NCI-H82 (cell line): ENCODE measurements around the gene PTPRN2.
"Not testable (repeated sequence)": the region's sequence is repeated elsewhere in the genome, so short reads cannot be mapped to it uniquely, and the experiment has no call there.

Experiments used
- DNase-seq: peaks from one replicate; lab custom pipeline; 2025; lab: John Stamatoyannopoulos, UW

The PTPRN2 gene

GRCh38 chr7:158419238-158419785 lies 168.3 kb downstream of the PTPRN2 start:
- no peak for DNase-seq

GRCh38 chr7:158418395-158418794 lies 169.2 kb downstream of the PTPRN2 start:
- not testable (repeated sequence) for DNase-seq

- DNase-seq, result no peak
These were observed 171.2 kb downstream of the PTPRN2 start for GRCh38 chr7:158416283-158416933.

- DNase-seq, result no peak
These were observed 172.3 kb downstream of the PTPRN2 start for GRCh38 chr7:158415316-158415715.

- no peak for DNase-seq
These were observed 173.1 kb downstream of the PTPRN2 start for GRCh38 chr7:158414486-158414961.

GRCh38 chr7:158414002-158414401 lies 173.6 kb downstream of the PTPRN2 start:
- no peak for DNase-seq

- no peak for DNase-seq
These were observed 176.2 kb downstream of the PTPRN2 start for GRCh38 chr7:158411232-158411950.

- DNase-seq, result no peak
These were observed 176.9 kb downstream of the PTPRN2 start for GRCh38 chr7:158410720-158411119.

GRCh38 chr7:158409816-158410330 lies 177.8 kb downstream of the PTPRN2 start:
- no peak for DNase-seq

- DNase-seq, result no peak
These were observed 178.5 kb downstream of the PTPRN2 start for GRCh38 chr7:158409120-158409519.

- DNase-seq, result no peak
These were observed 179.2 kb downstream of the PTPRN2 start for GRCh38 chr7:158408318-158408920.

- DNase-seq, result peak; percentile 46
These were observed 179.9 kb downstream of the PTPRN2 start for GRCh38 chr7:158407581-158408317.

GRCh38 chr7:158406801-158407200 lies 180.8 kb downstream of the PTPRN2 start:
- no peak for DNase-seq

GRCh38 chr7:158406364-158406763 lies 181.3 kb downstream of the PTPRN2 start:
- no peak for DNase-seq

GRCh38 chr7:158405771-158406170 lies 181.9 kb downstream of the PTPRN2 start:
- DNase-seq, result not testable (repeated sequence)

- no peak for DNase-seq
These were observed 182.3 kb downstream of the PTPRN2 start for GRCh38 chr7:158405324-158405723.

- no peak for DNase-seq
These were observed 183.4 kb downstream of the PTPRN2 start for GRCh38 chr7:158404031-158404761.

GRCh38 chr7:158403013-158403821 lies 184.4 kb downstream of the PTPRN2 start:
- DNase-seq, result no peak

- no peak for DNase-seq
These were observed 185.2 kb downstream of the PTPRN2 start for GRCh38 chr7:158402471-158402870.

- no peak for DNase-seq
These were observed 185.8 kb downstream of the PTPRN2 start for GRCh38 chr7:158401826-158402225.
